Epithelial cell of esophagus (primary cell): ENCODE results near the gene COL4A2.

Experiments used
- DNase-seq: peaks from one replicate; pipeline ENCODE4 v3.0.0; 2010; ENCODE audit warnings: low read depth
- H3K4me3 ChIP-seq: 2 replicates; pipeline ENCODE4 v1.5.1; 2011; ENCODE audit warnings: mild to moderate bottlenecking, low read length, control low read depth
- TF ChIP-seq, protein P1 (sequence below): IDR thresholded peaks from 2 replicates; pipeline ENCODE4 v1.5.1; 2011; ENCODE audit warnings: low read depth, mild to moderate bottlenecking, low read length, control low read depth, inconsistent platforms; ENCODE audit not compliant: insufficient read depth; ENCODE audit errors: missing control alignments

COL4A2 gene

DNA sequence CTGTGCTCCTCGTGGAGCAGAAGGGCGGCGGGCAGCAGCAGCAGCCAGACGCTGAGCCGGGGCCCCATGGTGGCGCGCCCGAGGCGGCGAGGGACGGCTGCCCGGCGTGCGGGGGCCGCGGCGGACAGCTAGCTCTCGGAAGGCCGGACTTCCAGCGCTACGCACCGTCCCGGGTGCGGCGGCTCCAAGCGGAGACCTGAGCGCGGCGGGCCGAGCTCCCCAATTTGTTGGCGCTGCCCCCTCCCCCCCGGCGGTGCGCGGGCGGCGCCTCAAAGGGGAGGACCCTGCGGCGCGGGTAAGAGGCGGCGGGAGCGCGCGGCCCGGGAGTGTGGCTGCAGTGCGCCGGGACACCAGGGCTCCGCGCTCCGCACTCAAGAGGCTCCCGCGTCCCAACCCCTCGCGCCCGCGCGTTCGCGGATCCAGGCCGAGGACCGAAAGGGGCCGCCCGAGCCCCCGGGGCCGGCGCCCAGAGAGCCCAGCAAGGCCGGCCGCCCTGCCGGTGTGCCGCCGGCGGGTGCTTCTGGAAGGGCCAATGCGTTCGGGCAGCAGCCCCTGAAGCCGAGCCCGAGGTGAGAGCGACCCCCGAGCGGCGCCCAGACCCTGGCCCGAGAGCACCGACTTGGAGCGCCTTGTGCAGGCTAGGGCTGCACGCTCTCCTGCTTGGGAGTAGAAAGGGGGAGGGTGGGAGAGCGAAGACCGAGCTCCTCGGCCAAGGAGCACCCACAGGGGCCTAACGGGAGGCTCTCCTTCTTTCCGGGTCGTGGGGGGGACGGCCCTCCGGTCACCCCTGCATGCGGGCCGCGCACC, at the start of gene COL4A2, which contains the start of gene COL4A1:
TSS of gene COL4A2 (plus strand) at position 325 of the 807 bp plus-strand sequence. CDS start 620 bp downstream, outside the sequence.
TSS of gene COL4A1 (minus strand) at position 198 of the 807 bp plus-strand sequence. CDS start at position 68, 130 bp downstream.
- H3K4me3 ChIP-seq, result peak within 1 kb of the TSS; percentile 61
- TF ChIP-seq, protein P1, sequence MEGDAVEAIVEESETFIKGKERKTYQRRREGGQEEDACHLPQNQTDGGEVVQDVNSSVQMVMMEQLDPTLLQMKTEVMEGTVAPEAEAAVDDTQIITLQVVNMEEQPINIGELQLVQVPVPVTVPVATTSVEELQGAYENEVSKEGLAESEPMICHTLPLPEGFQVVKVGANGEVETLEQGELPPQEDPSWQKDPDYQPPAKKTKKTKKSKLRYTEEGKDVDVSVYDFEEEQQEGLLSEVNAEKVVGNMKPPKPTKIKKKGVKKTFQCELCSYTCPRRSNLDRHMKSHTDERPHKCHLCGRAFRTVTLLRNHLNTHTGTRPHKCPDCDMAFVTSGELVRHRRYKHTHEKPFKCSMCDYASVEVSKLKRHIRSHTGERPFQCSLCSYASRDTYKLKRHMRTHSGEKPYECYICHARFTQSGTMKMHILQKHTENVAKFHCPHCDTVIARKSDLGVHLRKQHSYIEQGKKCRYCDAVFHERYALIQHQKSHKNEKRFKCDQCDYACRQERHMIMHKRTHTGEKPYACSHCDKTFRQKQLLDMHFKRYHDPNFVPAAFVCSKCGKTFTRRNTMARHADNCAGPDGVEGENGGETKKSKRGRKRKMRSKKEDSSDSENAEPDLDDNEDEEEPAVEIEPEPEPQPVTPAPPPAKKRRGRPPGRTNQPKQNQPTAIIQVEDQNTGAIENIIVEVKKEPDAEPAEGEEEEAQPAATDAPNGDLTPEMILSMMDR, result no peak
- peak; percentile 70 for DNase-seq

DNA sequence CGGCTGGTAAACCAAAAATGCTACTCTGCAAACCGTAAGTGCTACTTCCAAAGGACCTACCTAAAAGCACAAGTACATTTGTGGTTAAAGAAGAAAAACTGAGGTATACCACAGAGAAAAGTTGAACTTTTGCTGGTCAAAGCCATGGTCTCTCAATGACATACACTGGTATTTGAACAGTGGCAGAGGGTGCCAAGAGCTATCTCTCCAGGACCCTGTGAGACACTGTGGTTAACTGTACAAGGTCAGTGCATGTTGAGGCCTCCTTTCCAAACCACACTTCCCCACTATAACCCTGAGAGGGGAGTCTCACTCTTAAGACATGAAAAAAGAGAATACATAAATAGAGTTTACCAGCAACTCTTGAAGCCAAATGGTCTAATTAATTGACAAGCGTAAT, 49.7 kb upstream of the COL4A2 start:
- TF ChIP-seq, protein P1, result no peak
- no peak for DNase-seq
- H3K4me3 ChIP-seq, result no peak overlapping the region

DNA sequence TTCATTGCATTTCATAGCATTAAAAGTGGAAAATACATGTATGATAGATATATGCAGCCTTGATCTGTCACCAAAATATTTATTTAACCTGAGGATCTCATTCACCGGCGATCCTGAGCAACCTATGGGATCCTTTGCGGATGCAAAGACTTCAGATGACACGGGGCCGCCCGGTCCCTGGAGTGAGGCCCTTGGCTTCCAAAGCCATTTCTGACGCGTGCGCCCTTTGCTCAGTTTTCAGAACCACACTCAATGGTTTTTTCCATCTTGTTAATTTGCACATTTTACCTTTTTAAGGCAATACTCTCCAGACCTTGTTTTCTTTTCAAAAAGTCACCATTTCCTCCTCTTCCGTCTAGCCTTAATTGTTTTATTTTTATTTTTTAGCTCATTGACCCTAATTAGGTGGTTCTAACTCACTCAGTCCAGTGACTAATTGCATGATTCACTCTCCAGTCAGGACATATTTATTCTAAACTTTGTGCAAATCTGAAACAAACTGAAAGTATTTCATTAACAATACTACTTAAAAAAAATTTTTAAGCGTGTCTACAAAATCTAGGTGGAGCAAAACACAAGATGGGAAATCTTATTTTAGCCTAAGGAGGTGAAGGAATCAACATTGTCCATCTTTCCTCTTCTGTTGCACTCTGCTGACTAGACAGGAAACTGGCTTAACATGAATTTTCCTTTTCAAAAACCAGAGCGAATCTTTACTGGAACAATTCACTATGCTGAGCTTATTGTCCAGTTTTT, 48.0 kb upstream of the COL4A2 start:
- no peak overlapping the region for H3K4me3 ChIP-seq
- DNase-seq, result peak; percentile 62
- TF ChIP-seq, protein P1, result no peak

DNA sequence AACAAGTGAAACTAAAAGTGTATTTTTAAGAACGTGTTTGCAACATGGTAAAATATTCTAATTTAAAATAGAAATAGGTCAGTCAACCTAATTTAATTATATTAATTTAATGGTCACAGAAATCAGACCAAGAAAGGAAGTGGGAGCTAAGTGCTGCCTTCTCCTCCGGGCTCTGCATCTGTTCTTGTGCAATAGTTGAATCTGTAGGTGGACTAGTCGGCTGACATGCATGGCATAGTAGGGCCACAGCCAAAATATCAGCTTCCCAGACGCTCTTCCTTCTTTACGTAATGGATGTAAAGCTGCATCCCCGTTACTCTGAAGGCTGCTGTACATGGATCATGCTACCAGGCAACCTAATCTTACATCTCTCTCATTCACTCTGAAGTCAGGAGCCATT, 47.4 kb upstream of the COL4A2 start:
- TF ChIP-seq, protein P1, result no peak
- DNase-seq, result no peak
- no peak overlapping the region for H3K4me3 ChIP-seq

DNA sequence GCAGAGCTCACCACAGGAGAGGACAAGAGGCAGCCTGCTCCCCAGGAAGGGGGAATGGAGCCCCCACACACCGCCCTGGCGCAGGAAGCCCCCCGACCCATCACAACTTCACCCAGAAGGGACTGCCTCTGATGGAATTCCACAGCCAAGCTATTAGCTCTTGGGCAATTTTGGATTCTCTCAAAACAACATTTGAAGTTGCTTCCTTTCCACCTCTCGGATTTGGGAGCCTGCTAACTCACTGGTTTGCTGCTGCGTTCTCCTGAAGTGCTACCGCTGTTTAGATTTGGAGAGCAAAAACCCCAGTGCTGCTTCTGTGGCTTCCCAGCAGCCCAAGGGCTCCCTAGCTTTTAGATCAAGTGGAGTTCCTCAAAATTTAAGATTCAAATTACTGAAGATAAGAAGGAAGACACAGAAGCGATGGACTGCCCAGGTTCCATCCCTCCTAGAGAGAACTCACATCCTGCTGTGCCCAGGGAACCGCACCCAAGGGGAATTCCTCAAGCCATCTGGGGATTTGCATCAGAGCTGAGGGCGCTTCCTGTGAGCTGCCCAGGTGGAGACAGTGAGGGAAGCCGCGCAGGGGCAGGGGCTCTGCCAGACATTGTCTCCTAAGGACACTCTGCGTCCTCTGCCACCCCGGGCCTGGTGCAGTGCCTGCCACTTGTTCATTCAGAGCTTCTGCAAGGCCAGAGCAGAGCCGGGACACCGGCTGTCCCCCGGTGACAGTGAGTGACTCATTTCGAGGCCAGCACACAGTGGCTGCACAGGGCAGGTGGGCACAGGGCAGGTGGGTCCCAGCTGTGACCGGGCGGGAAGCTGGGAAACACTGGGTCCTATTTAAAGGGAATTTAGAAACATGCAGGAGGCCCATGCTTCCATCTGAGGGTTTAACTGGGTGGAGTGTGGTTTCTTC, 45.7 kb upstream of the COL4A2 start:
- TF ChIP-seq, protein P1, result no peak
- DNase-seq, result peak; percentile 31
- H3K4me3 ChIP-seq, result no peak overlapping the region

DNA sequence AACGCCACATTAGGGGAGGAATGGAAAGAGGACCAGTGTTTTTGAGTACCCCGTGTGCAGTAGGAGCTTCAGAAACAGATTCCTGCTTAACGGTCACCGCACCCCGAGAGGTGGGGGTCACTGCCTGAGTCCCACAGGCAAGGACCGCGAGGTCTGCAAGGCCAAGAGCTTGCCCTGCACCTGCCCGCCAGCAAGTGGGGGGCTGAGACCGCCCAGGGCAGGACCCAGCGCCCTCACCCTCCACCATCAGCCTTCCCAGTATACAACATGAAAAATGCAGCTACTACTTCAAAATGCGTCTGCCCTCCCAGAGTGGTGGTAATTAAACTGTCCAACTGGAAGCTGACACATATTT, 45.0 kb upstream of the COL4A2 start:
- TF ChIP-seq, protein P1, result no peak
- DNase-seq, result no peak

More for the DNA sequence above, 45.0 kb upstream of the COL4A2 start:
- no peak overlapping the region for H3K4me3 ChIP-seq
